PFSK-1 (cell line): ENCODE data around the gene MAN1A2.

ENCODE experiments used
- REST ChIP-seq, 2 experiments: IDR thresholded peaks; 2 replicates each; pipeline versions ENCODE4 v1.6.1 to v1.8.0; 2011 to 2012; ENCODE audit warnings: low read depth in 2 of 2, low read length in 2 of 2, control low read depth in 1 of 2, inconsistent platforms in 1 of 2, mild to moderate bottlenecking in 1 of 2, moderate library complexity in 1 of 2; ENCODE audit not compliant: insufficient read depth in 1 of 2
- SIN3A ChIP-seq: IDR thresholded peaks from 2 replicates; pipeline ENCODE4 v1.6.1; 2012; ENCODE audit warnings: mild to moderate bottlenecking, low read length, moderate library complexity, borderline replicate concordance; ENCODE audit not compliant: insufficient read depth

GRCh38 chr1:117392771-117393170 lies 25.5 kb downstream of the MAN1A2 start:
- TF ChIP-seq SIN3A (no peak), REST (IDR thresholded peaks at IDR 0.05; ENCODE audit: insufficient read depth in 1 of 2, low read depth in 2 of 2, low read length in 2 of 2) (no peak)
